HAP-1 (cell line): ENCODE results near the gene ARHGAP29.

Source experiments
- DNase-seq, 2 experiments: peaks; one replicate each; pipeline ENCODE4 v3.0.0-alpha.2; 2016 to 2020; ENCODE audit warnings: low spot score in 2 of 2
- H3K27me3 ChIP-seq: fragments of 250-450 bp; sonication (Bioruptor Pico); 2 replicates; pipeline ENCODE4 v1.5.1; 2020; ENCODE audit warnings: low read depth, mild to moderate bottlenecking, moderate library complexity
- H3K36me3 ChIP-seq: fragments of 250-450 bp; sonication (Bioruptor Pico); replicated peaks from 2 replicates; pipeline ENCODE4 v1.5.1; 2020; ENCODE audit warnings: mild to moderate bottlenecking
- H3K4me1 ChIP-seq: fragments of 250-450 bp; sonication (Bioruptor Pico); 2 replicates; pipeline ENCODE4 v1.5.1; 2020; ENCODE audit warnings: mild to moderate bottlenecking
- H3K4me3 ChIP-seq: fragments of 250-450 bp; sonication (Bioruptor Pico); 2 replicates; pipeline ENCODE4 v1.5.1; 2020; ENCODE audit warnings: mild to moderate bottlenecking, moderate library complexity
- H3K9me3 ChIP-seq: fragments of 250-450 bp; sonication (Bioruptor Pico); 2 replicates; pipeline ENCODE4 v1.5.1; 2020; ENCODE audit warnings: mild to moderate bottlenecking, moderate library complexity
- in situ Hi-C: fragments of 300-500 bp; cut with MboI; formaldehyde crosslinking; loops from 3 replicates; pipeline ENCODE4 v1.14.3; 2020; ENCODE audit warnings: low sequenced_read_pairs, inconsistent platforms, mixed read lengths

The ARHGAP29 gene

GRCh38 chr1:94235189-94236012, 2.0 kb downstream of the ARHGAP29 start:
- Histone ChIP-seq H3K4me1 (no peaks in the 10 kb centered on the region), H3K36me3 (no peaks in the 10 kb centered on the region), H3K27me3 (peaks cover 74% of the 10 kb centered on the region), H3K9me3 (no peaks in the 10 kb centered on the region), H3K4me3 (no peak overlapping the region)
- in situ Hi-C loops: no loop called here
- DNase-seq: no peak

- H3K36me3 ChIP-seq: no peaks in the 10 kb centered on the region
- no peaks in the 10 kb centered on the region for H3K4me1 ChIP-seq
- H3K4me3 ChIP-seq: no peak overlapping the region
- no peak for DNase-seq
- H3K9me3 ChIP-seq: no peaks in the 10 kb centered on the region
- peaks cover 74% of the 10 kb centered on the region for H3K27me3 ChIP-seq
- in situ Hi-C loops: no loop called here
These were observed 2.8 kb downstream of the ARHGAP29 start for GRCh38 chr1:94234615-94235014.

DNA sequence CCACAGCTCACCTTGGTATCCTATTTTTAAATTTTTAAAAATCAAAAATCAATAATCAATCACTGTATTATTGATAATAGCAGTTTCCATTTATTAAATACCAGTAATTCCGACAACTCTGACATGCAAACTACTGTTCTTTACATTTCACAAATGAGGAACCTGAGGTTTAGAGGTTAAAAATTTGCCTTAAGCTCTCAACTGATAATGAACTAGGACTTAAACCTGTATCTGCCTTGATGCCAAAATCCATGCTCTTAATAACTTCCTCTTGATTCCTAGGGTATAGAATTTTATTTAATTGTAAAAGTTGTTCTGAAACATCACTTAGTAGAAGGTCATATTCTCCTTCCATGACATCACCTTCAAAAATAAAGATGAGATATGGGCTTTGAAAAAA, 5.6 kb downstream of the ARHGAP29 start:
- Histone ChIP-seq H3K9me3 (no peaks in the 10 kb centered on the region), H3K27me3 (peaks cover 76% of the 10 kb centered on the region), H3K36me3 (no peaks in the 10 kb centered on the region), H3K4me3 (no peak overlapping the region), H3K4me1 (no peaks in the 10 kb centered on the region)
- no peak for DNase-seq
- in situ Hi-C loops: no loop called here

GRCh38 chr1:94230920-94231319, 6.5 kb downstream of the ARHGAP29 start:
- H3K4me3 ChIP-seq: no peak overlapping the region
- DNase-seq: no peak
- no peaks in the 10 kb centered on the region for H3K4me1 ChIP-seq
- peaks cover 76% of the 10 kb centered on the region for H3K27me3 ChIP-seq
- in situ Hi-C loops: no loop called here
- H3K36me3 ChIP-seq: no peaks in the 10 kb centered on the region
- no peaks in the 10 kb centered on the region for H3K9me3 ChIP-seq

GRCh38 chr1:94228640-94229375, 8.6 kb downstream of the ARHGAP29 start:
- Histone ChIP-seq H3K36me3 (no peaks in the 10 kb centered on the region), H3K4me1 (no peaks in the 10 kb centered on the region), H3K27me3 (peaks cover 69% of the 10 kb centered on the region), H3K4me3 (no peak overlapping the region), H3K9me3 (no peaks in the 10 kb centered on the region)
- in situ Hi-C loops: no loop called here
- DNase-seq: no peak

GRCh38 chr1:94227624-94228023, 9.8 kb downstream of the ARHGAP29 start:
- in situ Hi-C loops: no loop called here
- Histone ChIP-seq H3K4me3 (no peak overlapping the region), H3K27me3 (peaks cover 62% of the 10 kb centered on the region), H3K36me3 (no peaks in the 10 kb centered on the region), H3K9me3 (no peaks in the 10 kb centered on the region), H3K4me1 (no peaks in the 10 kb centered on the region)
- DNase-seq: no peak

DNA sequence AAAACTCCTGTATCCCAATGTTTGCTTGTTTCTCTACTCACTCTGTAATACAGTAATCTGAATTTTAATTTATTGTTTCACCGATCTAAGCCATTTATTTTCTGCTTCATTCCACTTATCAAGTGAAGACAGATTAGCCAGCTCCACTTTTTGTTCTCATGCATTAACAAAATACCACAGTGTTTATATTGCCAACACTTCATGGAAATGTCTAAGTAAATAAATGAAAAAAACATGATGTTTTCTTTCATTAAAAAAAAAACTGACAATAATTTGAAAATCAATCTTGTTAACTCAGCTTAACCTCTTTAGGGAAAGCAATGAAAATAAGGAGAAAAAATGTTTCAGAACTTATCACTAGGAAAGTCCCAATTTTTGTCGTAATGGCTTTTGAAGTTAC, 11.5 kb downstream of the ARHGAP29 start:
- H3K4me3 ChIP-seq: no peak overlapping the region
- in situ Hi-C loops: no loop called here
- H3K36me3 ChIP-seq: no peaks in the 10 kb centered on the region
- no peaks in the 10 kb centered on the region for H3K9me3 ChIP-seq
- H3K27me3 ChIP-seq: peaks cover 51% of the 10 kb centered on the region
- no peak for DNase-seq
- H3K4me1 ChIP-seq: no peaks in the 10 kb centered on the region

GRCh38 chr1:94218332-94218731, 19.1 kb downstream of the ARHGAP29 start:
- no peak overlapping the region for H3K4me3 ChIP-seq
- in situ Hi-C loops: no loop called here
- DNase-seq: no peak
- H3K4me1 ChIP-seq: no peaks in the 10 kb centered on the region
- H3K27me3 ChIP-seq: peaks cover 27% of the 10 kb centered on the region
- no peaks in the 10 kb centered on the region for H3K9me3 ChIP-seq
- H3K36me3 ChIP-seq: no peaks in the 10 kb centered on the region

- in situ Hi-C loops: no loop called here
- Histone ChIP-seq H3K9me3 (no peaks in the 10 kb centered on the region), H3K4me1 (no peaks in the 10 kb centered on the region), H3K4me3 (no peak overlapping the region), H3K27me3 (peaks cover 24% of the 10 kb centered on the region), H3K36me3 (no peaks in the 10 kb centered on the region)
- DNase-seq: no peak
These were observed 21.4 kb downstream of the ARHGAP29 start for GRCh38 chr1:94215955-94216354.

GRCh38 chr1:94209982-94210381, 27.4 kb downstream of the ARHGAP29 start:
- in situ Hi-C loops: no loop called here
- Histone ChIP-seq H3K36me3 (no peaks in the 10 kb centered on the region), H3K27me3 (peaks cover 9% of the 10 kb centered on the region), H3K4me1 (no peaks in the 10 kb centered on the region), H3K4me3 (no peak overlapping the region), H3K9me3 (no peaks in the 10 kb centered on the region; the same call in 1 of the 2 replicates)
- DNase-seq: no peak

GRCh38 chr1:94209425-94209824, 28.0 kb downstream of the ARHGAP29 start:
- in situ Hi-C loops: no loop called here
- no peaks in the 10 kb centered on the region for H3K36me3 ChIP-seq
- no peak for DNase-seq
- peaks cover 7% of the 10 kb centered on the region for H3K27me3 ChIP-seq
- H3K9me3 ChIP-seq: no peaks in the 10 kb centered on the region; the same call in 1 of the 2 replicates
- H3K4me3 ChIP-seq: no peak overlapping the region
- H3K4me1 ChIP-seq: no peaks in the 10 kb centered on the region

- in situ Hi-C loops: no loop called here
- Histone ChIP-seq H3K27me3 (0 out of 2 replicates have a peak, but pooled peaks cover 2% of the 10 kb centered on the region), H3K9me3 (no peaks in the 10 kb centered on the region; the same call in 1 of the 2 replicates), H3K4me1 (no peaks in the 10 kb centered on the region), H3K4me3 (no peak overlapping the region), H3K36me3 (no peaks in the 10 kb centered on the region)
- DNase-seq: no peak
These were observed 29.7 kb downstream of the ARHGAP29 start for GRCh38 chr1:94207695-94208094.

GRCh38 chr1:94205639-94206038, 31.7 kb downstream of the ARHGAP29 start:
- in situ Hi-C loops: no loop called here
- H3K36me3 ChIP-seq: no peaks in the 10 kb centered on the region
- peaks cover 5% of the 10 kb centered on the region; the same call in 1 of the 2 replicates for H3K27me3 ChIP-seq
- no peaks in the 10 kb centered on the region for H3K4me1 ChIP-seq
- DNase-seq: no peak
- H3K9me3 ChIP-seq: no peaks in the 10 kb centered on the region; the same call in 1 of the 2 replicates
- H3K4me3 ChIP-seq: no peak overlapping the region

- Histone ChIP-seq H3K27me3 (peaks cover 11% of the 10 kb centered on the region), H3K36me3 (no peaks in the 10 kb centered on the region), H3K9me3 (no peaks in the 10 kb centered on the region; the same call in 1 of the 2 replicates), H3K4me3 (no peak overlapping the region), H3K4me1 (no peaks in the 10 kb centered on the region)
- in situ Hi-C loops: no loop called here
- no peak for DNase-seq
These were observed 35.1 kb downstream of the ARHGAP29 start for GRCh38 chr1:94202241-94202640.
